Muscle layer of colon (tissue), 2 donors: Measurements from ENCODE around the gene SYK.

ENCODE experiments used
- H3K27ac ChIP-seq: one replicate; pipeline ENCODE4 v1.7.0; 2013; ENCODE audit warnings: low read depth, mild to moderate bottlenecking, low read length, moderate library complexity
- H3K27me3 ChIP-seq, 2 donors: one replicate each; pipeline ENCODE4 v1.7.0; 2013; ENCODE audit warnings: low read length in 2 of 2, mild to moderate bottlenecking in 2 of 2; ENCODE audit not compliant: insufficient read depth in 2 of 2, control insufficient read depth in 1 of 2
- H3K36me3 ChIP-seq: one replicate; pipeline ENCODE4 v1.7.0; 2013; ENCODE audit warnings: mild to moderate bottlenecking, low read length; ENCODE audit not compliant: insufficient read depth
- H3K4me1 ChIP-seq: one replicate; pipeline ENCODE4 v1.7.0; 2013; ENCODE audit warnings: mild to moderate bottlenecking, low read length; ENCODE audit not compliant: insufficient read depth
- H3K4me3 ChIP-seq, 2 donors: one replicate each; pipeline ENCODE4 v1.7.0; 2013; ENCODE audit warnings: low read length in 2 of 2, low read depth in 1 of 2, mild to moderate bottlenecking in 1 of 2, moderate library complexity in 1 of 2
- H3K9ac ChIP-seq: one replicate; pipeline ENCODE4 v1.7.0; 2013; ENCODE audit warnings: low read length
- H3K9me3 ChIP-seq: one replicate; pipeline ENCODE4 v1.7.0; 2013; ENCODE audit warnings: mild to moderate bottlenecking, low read length
- donor health status: abdominal sarcoma.
- donor health status: Adenocarcinoma of cecum.

The SYK gene

DNA sequence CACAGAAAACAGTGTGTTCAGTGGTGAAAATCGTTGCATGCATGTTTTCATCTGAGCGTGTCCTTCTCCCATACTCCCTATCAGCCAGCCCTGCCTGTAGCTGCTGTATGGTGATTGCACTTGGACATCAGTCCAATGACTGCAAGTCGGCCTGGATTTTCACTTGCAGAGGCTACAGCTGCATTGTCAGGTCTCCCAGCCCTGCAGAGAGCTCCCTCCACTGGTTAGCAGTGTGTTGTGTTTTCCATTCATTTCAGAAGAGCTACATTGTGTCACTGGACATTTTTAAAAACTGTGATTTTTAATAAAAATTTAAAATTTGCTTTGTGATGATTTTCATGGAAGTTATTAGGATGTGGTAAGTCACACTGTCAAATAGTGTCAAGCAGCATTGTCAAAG, 96.6 kb downstream of the SYK start:
- no peaks in the 10 kb centered on the region for H3K9me3 ChIP-seq
- no peak overlapping the region for H3K9ac ChIP-seq
- no peak overlapping the region for H3K27ac ChIP-seq
- H3K36me3 ChIP-seq, result no peaks in the 10 kb centered on the region
- H3K27me3 ChIP-seq, result no peaks in the 10 kb centered on the region
- no peaks in the 10 kb centered on the region for H3K4me1 ChIP-seq
- H3K4me3 ChIP-seq, result no peak overlapping the region

DNA sequence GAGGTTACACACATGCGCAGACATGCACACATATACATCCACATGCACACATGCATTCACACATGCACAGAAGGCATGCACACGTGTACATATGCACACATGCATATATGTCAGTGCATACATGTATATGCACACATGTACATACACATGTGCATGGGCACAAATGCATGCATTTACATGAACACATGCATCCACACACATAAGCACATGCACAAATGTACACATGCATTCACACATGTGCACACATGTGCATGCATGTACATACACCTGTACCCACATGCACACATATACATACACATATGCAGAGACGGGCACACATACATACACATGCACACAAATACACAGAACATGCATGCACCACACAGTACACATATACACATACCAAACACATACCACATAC, 97.7 kb downstream of the SYK start:
- Histone ChIP-seq H3K36me3 (no peaks in the 10 kb centered on the region), H3K9me3 (no peaks in the 10 kb centered on the region), H3K4me3 (no peak overlapping the region), H3K27me3 (no peaks in the 10 kb centered on the region), H3K27ac (no peak overlapping the region), H3K9ac (no peak overlapping the region), H3K4me1 (no peaks in the 10 kb centered on the region)

DNA sequence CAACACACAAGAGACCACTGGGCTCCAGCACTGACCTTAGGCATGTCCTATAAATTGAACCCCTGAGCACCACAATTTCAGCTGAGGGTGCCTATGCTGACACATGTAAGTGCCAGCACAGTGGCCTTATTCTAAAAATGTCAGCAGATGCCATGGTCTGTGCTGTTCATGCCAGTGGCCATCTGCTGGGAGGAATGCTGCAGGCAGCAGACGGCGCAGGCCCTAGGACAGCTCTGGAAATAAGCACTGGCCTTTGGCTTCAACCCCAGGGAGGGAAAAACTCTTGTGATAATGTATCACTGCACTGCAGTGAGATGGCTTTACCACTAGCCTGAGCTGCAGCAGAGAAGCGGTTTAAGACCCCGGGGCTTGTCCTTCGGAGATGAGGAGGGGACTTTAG, 98.5 kb downstream of the SYK start:
- no peak overlapping the region for H3K27ac ChIP-seq
- no peaks in the 10 kb centered on the region for H3K27me3 ChIP-seq
- no peak overlapping the region for H3K9ac ChIP-seq
- H3K4me1 ChIP-seq, result no peaks in the 10 kb centered on the region
- no peaks in the 10 kb centered on the region for H3K9me3 ChIP-seq
- H3K36me3 ChIP-seq, result no peaks in the 10 kb centered on the region
- no peak overlapping the region for H3K4me3 ChIP-seq

DNA sequence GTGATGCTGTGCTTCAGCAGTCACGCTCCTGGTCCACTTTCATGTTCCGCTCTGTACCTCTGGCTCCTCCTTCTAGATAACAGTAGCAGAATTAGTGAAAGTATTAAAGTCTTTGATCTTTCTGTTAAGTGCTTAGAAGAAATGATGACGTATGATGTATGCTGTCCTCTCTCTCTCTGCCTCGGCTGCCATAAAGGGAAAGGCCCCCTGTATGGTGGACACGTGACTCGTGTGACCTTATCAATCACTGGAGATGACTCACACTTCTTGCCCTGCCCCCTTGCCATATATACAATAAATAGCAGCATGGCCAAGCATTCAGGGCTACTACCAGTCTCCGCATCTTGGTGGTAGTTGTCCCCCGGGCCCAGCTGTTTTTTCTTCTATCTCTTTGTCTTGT, 100.3 kb downstream of the SYK start:
- no peak overlapping the region for H3K4me3 ChIP-seq
- no peaks in the 10 kb centered on the region for H3K36me3 ChIP-seq
- H3K9ac ChIP-seq, result no peak overlapping the region
- H3K27me3 ChIP-seq, result no peaks in the 10 kb centered on the region
- H3K9me3 ChIP-seq, result no peaks in the 10 kb centered on the region
- H3K4me1 ChIP-seq, result no peaks in the 10 kb centered on the region
- no peak overlapping the region for H3K27ac ChIP-seq

DNA sequence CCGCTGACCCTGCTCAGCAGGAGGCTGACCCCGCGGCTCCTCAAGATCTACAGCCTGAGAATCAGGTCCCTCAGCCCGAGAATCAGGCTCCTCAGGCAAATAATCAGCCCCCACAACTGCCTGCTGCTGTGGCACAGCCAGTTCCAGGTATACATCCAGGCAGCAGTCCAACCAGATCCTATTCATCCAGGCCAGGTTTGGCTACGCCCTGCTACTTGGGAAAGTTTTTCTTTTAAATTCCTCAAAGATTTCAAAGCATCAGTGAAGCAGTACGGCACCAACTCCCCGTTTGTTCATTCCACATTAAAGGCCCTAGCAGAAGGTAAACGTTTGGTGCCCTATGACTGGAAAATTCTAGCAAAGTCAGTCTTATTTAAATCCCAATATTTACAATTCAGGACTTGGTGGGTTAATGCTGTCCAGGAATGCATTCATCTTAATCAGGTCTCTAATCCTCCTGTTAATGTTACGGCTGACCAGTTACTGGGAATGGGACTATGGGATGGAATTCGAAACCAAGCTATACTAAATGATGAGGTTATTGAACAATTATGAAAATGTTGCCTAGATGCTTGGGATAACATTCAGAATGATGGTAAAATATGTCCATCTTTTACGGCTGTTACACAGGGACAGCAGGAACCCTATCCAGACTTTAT, 102.3 kb downstream of the SYK start:
- H3K9me3 ChIP-seq, result no peaks in the 10 kb centered on the region
- no peaks in the 10 kb centered on the region for H3K27me3 ChIP-seq
- H3K9ac ChIP-seq, result no peak overlapping the region
- H3K4me1 ChIP-seq, result no peaks in the 10 kb centered on the region
- H3K36me3 ChIP-seq, result no peaks in the 10 kb centered on the region
- no peak overlapping the region for H3K27ac ChIP-seq
- H3K4me3 ChIP-seq, result no peak overlapping the region

DNA sequence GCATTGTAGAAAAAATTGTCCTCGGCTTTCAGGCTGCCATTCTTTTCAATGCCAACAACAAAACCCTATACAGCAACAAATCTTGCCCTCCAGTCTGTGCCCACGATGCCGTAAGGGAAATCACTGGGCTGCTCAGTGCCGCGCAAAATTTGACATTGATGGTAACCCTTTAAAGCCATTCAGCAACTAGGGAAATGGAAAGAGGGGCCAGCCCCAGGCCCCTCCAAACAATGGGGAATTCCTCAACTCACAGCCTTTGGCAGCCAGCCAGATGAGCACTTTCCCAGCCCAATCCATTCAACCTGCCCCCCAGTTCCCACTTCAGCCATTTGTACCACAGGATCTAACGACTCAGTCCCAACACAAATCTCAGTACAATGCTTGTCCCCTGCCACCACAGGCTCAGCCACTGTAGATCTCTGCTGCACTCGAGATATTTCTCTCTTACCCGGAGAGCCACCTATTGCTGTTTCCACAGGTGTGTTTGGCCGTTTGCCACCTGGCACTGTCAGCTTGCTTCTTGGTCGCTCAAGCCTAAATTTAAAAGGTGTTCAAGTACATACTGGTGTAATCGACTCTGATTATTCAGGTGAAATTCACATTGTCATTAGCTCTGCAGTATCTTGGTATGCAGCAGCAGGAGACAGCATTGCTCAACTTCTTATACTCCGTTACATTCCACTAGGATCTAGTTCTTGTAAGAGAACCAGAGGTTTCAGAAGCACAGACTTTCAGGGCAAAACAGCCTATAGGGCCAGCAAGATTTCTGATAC, 103.3 kb downstream of the SYK start:
- Histone ChIP-seq H3K9me3 (no peaks in the 10 kb centered on the region), H3K27me3 (no peaks in the 10 kb centered on the region), H3K27ac (no peak overlapping the region), H3K4me3 (no peak overlapping the region), H3K4me1 (no peaks in the 10 kb centered on the region), H3K36me3 (no peaks in the 10 kb centered on the region), H3K9ac (no peak overlapping the region)

DNA sequence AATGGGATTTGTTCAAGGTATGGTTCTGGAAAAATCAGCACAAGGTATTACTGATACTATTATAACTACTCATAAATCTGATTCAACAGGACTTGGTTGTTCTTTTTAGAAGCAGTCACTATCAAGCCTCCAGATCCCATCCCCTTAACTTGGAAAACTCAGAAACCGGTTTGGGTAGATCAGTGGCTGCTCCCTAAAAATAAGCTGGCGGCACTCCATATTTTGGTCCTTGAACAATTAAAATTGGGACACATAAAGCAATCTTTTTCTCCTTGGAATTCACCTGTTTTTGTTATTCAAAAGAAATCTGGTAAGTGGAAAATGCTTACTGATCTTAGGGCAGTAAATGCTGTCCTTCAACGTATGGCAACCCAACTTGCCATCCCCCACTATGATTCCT, 104.2 kb downstream of the SYK start:
- Histone ChIP-seq H3K36me3 (no peaks in the 10 kb centered on the region), H3K4me1 (no peaks in the 10 kb centered on the region), H3K4me3 (no peak overlapping the region), H3K27ac (no peak overlapping the region), H3K9me3 (no peaks in the 10 kb centered on the region), H3K27me3 (no peaks in the 10 kb centered on the region), H3K9ac (no peak overlapping the region)

DNA sequence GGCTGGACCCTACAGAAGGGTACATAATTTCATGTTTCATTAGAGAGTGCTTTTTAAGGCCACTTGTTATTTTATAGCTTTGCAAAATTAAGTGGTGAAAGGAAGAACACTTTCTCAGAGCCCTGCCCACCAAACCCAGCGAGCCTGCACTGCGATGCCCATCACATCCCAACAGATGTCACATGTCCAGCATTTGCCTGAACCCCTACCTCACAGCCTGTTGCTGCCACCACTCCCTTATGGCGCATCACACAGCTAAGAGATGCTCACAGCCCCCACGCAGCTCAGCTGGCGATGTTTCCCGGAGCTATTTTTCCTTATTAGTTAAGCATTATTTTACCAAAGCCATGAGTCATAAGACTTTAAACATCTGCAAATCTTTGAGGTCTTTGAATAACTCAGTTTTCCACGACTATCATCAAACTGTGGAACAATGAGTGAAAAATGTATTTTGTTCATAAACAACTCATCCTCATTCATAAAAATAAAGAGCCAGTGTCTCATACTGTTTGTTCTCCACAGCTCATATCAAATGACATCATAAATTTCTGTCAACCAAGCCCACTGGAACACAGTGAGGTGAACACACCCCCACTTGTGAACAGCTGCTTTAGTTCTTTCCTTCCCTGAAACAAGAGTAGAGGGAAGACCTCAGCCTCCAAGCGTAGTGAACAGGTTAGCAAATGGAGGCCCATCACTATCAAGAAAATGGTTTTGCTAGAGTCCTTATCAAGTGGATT, 104.9 kb downstream of the SYK start:
- no peaks in the 10 kb centered on the region for H3K9me3 ChIP-seq
- H3K4me1 ChIP-seq, result no peaks in the 10 kb centered on the region
- H3K4me3 ChIP-seq, result no peak overlapping the region
- H3K9ac ChIP-seq, result no peak overlapping the region
- H3K27ac ChIP-seq, result no peak overlapping the region
- H3K27me3 ChIP-seq, result no peaks in the 10 kb centered on the region
- H3K36me3 ChIP-seq, result no peaks in the 10 kb centered on the region

DNA sequence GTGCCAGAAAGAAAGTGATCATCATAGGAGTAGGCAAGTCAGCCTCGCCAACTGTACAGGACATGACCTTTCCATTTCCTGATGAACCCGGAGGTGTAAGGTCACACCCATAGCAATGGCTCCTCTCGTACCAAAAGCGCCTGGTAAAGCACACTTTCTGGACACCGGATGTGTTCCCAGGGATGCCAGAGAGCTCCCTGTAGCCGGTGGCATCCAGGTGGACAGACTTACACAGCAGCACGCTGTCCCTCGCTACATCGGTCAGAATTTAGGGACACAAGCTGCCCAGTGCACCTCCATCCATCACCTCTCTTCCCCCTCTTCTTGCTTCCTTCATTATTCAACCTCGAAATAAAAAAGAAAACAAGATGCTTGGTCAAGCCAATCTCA, 105.4 kb downstream of the SYK start:
- H3K36me3 ChIP-seq, result no peaks in the 10 kb centered on the region
- no peaks in the 10 kb centered on the region for H3K27me3 ChIP-seq
- no peaks in the 10 kb centered on the region for H3K9me3 ChIP-seq
- H3K9ac ChIP-seq, result no peak overlapping the region
- H3K4me1 ChIP-seq, result no peaks in the 10 kb centered on the region
- no peak overlapping the region for H3K4me3 ChIP-seq
- no peak overlapping the region for H3K27ac ChIP-seq

DNA sequence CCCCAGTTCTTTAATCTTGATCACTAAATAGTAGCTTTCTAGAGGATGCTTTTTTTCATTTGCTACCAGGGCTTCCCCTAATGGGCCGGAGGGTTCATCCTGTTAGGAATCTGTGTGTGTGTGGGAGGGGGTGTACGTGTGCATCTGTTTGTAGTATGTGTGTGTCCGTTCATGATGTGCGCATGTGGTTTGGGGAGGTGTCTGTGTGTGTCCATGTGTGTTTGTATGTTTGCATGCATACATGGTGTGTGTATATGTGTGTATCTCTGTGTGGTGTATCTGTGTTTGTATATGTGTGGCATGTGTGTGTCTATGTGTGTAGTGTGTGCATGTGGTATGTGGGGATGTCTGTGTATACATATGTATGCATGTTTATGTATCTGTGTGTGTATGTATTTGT, 106.2 kb downstream of the SYK start:
- Histone ChIP-seq H3K9me3 (no peaks in the 10 kb centered on the region), H3K27ac (no peak overlapping the region), H3K4me1 (no peaks in the 10 kb centered on the region), H3K9ac (no peak overlapping the region), H3K4me3 (no peak overlapping the region), H3K27me3 (no peaks in the 10 kb centered on the region), H3K36me3 (no peaks in the 10 kb centered on the region)

DNA sequence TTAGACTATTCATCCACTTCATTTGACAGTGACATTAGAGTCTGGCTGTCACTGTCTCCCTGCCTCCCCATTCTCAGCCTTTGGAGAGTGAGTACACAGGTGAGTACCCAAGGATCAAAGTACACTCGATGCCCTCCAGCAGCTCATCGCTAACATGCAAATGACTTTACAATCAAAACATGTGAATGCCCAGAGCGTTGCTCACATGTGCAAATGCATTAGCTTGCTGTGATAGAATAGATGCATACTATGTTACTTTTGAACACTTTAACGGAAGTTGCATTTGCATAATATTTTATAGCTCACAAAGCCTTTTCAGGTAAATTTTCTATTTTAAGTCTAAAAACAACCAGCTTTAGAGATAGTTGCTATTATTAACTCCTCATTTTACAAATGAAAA, 107.6 kb downstream of the SYK start:
- no peak overlapping the region for H3K4me3 ChIP-seq
- H3K9ac ChIP-seq, result no peak overlapping the region
- no peaks in the 10 kb centered on the region for H3K27me3 ChIP-seq
- no peaks in the 10 kb centered on the region for H3K4me1 ChIP-seq
- H3K27ac ChIP-seq, result no peak overlapping the region
- H3K36me3 ChIP-seq, result no peaks in the 10 kb centered on the region
- no peaks in the 10 kb centered on the region for H3K9me3 ChIP-seq
